G401 (cell line): Measurements from ENCODE around the gene TCOF1. TPM values are rescaled to one million over a fixed set of nuclear protein-coding genes. Genes with fewer than 3 reads are reported as not detected.

Experiments used
- DNase-seq: peaks from one replicate; pipeline ENCODE4 v3.0.0-alpha.2; 2015; ENCODE audit warnings: low spot score
- in situ Hi-C: cut with HindIII; loops from 2 replicates; pipeline ENCODE4 v1.10.0; 2016; ENCODE audit warnings: low sequenced_read_pairs, mixed read lengths
- total RNA-seq: library from RNA; depleted of rRNA; stranded (reverse); fragments of >200 nt; shearing (Covaris generic); gene quantifications from 2 replicates; pipeline ENCODE4 v1.2.3, GENCODE V29; 2014

TCOF1 gene
- total RNA-seq, 1 experiment from 2014 or later, result 94.9 TPM

GRCh38 chr5:150321211-150321610, 36.3 kb upstream of the TCOF1 start:
- no peak for DNase-seq
- in situ Hi-C loops, result no loop called here

- DNase-seq, result no peak
- in situ Hi-C loops, result no loop called here
Measured at GRCh38 chr5:150321784-150322183, 35.7 kb upstream of the TCOF1 start.

GRCh38 chr5:150322202-150322601, 35.3 kb upstream of the TCOF1 start:
- in situ Hi-C loops, result no loop called here
- no peak for DNase-seq

GRCh38 chr5:150323092-150323491, 34.4 kb upstream of the TCOF1 start:
- in situ Hi-C loops, result no loop called here

GRCh38 chr5:150323819-150324218, 33.7 kb upstream of the TCOF1 start:
- in situ Hi-C loops, result no loop called here
- no peak for DNase-seq

More at GRCh38 chr5:150323092-150323491, 34.4 kb upstream of the TCOF1 start:
- no peak for DNase-seq

- in situ Hi-C loops, result no loop called here
- no peak for DNase-seq
Measured at GRCh38 chr5:150325426-150325825, 32.1 kb upstream of the TCOF1 start.

GRCh38 chr5:150326707-150327106, 30.8 kb upstream of the TCOF1 start:
- DNase-seq, result no peak
- in situ Hi-C loops, result no loop called here

- DNase-seq, result no peak
- in situ Hi-C loops, result no loop called here
Measured at GRCh38 chr5:150327139-150327538, 30.4 kb upstream of the TCOF1 start.

- in situ Hi-C loops, result no loop called here
- no peak for DNase-seq
Measured at GRCh38 chr5:150328515-150328914, 29.0 kb upstream of the TCOF1 start.

- DNase-seq, result no peak
- in situ Hi-C loops, result no loop called here
Measured at GRCh38 chr5:150329038-150329437, 28.5 kb upstream of the TCOF1 start.

- in situ Hi-C loops, result no loop called here
- DNase-seq, result no peak
Measured at GRCh38 chr5:150329881-150330876, 27.3 kb upstream of the TCOF1 start.

GRCh38 chr5:150333400-150333799, 24.1 kb upstream of the TCOF1 start:
- in situ Hi-C loops, result no loop called here

GRCh38 chr5:150335778-150336177, 21.7 kb upstream of the TCOF1 start:
- DNase-seq, result no peak

More at GRCh38 chr5:150333400-150333799, 24.1 kb upstream of the TCOF1 start:
- DNase-seq, result no peak

GRCh38 chr5:150338546-150338945, 19.0 kb upstream of the TCOF1 start:
- in situ Hi-C loops, result no loop called here

More at GRCh38 chr5:150335778-150336177, 21.7 kb upstream of the TCOF1 start:
- in situ Hi-C loops, result no loop called here

GRCh38 chr5:150339165-150339564, 18.3 kb upstream of the TCOF1 start:
- DNase-seq, result no peak
- in situ Hi-C loops, result no loop called here

More at GRCh38 chr5:150338546-150338945, 19.0 kb upstream of the TCOF1 start:
- no peak for DNase-seq

- in situ Hi-C loops, result loop anchor here (10.0 kb wide), 1 partner anchor 65 kb away; no protein-coding TSS in a partner anchor
- DNase-seq, result no peak
Measured at GRCh38 chr5:150339841-150340240, 17.7 kb upstream of the TCOF1 start.

- in situ Hi-C loops, result loop anchor here (10.0 kb wide), 1 partner anchor 66 kb away; no protein-coding TSS in a partner anchor
Measured at GRCh38 chr5:150340614-150341255, 16.8 kb upstream of the TCOF1 start.

GRCh38 chr5:150341331-150341730, 16.2 kb upstream of the TCOF1 start:
- DNase-seq, result no peak
- in situ Hi-C loops, result loop anchor here (10.0 kb wide), 1 partner anchor 67 kb away; no protein-coding TSS in a partner anchor

More at GRCh38 chr5:150340614-150341255, 16.8 kb upstream of the TCOF1 start:
- DNase-seq, result no peak

GRCh38 chr5:150341989-150342388, 15.5 kb upstream of the TCOF1 start:
- no peak for DNase-seq
- in situ Hi-C loops, result loop anchor here (10.0 kb wide), 1 partner anchor 67 kb away; no protein-coding TSS in a partner anchor

- in situ Hi-C loops, result loop anchor here (10.0 kb wide), 1 partner anchor 68 kb away; no protein-coding TSS in a partner anchor
- DNase-seq, result no peak
Measured at GRCh38 chr5:150342583-150342982, 14.9 kb upstream of the TCOF1 start.
